Colon (tissue), 2 donors: ENCODE measurements around the gene CDK13.
"Not testable (repeated sequence)": the region's sequence is repeated elsewhere in the genome, so short reads cannot be mapped to it uniquely, and the experiment has no call there.

ENCODE experiments used
- FAIRE-seq: peaks from 2 replicates; lab custom pipeline; 2012; peaks lifted over from hg19 to GRCh38; lab: Jason Lieb, UNC
- donor health status: control.
- donor health status: control.

Gene CDK13

DNA sequence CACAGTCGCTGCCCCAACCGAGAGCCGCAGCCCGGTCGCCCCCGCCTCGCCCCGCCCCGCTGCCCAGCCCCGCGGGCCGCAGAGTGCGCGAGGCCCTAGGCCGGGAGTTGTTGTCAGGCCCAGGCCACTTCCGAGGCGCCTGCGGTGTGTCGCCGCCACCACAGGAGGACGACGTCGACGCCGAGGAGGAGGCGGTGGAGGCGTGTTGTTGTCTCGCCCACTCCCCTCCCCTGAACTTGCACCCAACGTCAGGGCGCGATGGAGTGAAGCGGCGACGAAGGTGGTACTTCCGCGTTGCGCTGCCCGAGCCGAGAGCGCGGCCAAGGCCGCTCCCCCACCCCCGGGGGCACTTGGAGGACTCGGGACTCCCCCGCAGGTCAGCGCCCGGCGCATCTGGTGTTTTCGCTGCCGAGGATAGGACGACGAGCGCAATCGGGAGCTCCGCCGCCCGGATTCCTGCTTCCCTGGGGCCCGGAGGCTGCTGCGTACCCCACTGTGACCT is at the start of gene CDK13:
CDK13 (plus strand) TSS at position 286 of the 502 bp plus-strand sequence. CDS start 386 bp downstream, outside the sequence.
- no peak for FAIRE-seq

DNA sequence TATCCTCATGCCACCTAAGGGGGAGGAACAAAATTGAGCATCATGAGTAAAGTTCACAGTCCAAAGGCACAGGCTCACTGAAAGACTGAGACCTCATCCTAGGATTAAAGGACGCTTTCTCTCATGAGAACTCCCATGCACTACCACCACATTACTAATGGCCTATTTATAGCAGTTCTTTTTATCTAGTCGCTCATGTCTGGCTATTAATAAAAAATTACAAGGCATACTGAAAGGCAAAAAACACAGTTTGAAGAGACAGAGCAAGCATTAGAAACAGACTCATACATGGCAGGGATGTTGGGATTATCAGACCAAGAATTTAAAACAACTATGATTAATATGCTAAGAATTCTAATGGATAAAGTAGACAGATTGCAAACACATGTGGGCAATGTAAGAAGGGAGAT is 46.0 kb upstream of the CDK13 start:
- no peak for FAIRE-seq

DNA sequence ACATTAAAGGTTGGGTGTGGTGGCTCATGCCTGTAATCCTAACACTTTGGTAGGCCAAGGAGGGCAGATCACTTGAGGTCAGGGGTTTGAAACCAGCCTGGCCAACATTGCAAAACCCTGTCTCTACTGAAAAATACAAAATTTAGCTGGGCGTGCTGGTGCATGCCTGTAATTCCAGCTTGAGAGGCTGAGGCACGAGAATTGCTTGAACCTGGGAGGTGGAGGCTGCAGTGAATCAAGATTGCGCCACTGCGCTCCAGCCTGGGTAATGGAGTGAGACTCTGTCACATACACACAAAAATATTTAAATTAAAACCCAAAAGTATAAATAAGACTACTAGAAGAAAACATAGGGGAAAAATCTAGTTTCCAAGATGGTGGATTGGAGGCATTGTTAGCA is 41.9 kb upstream of the CDK13 start:
- no peak for FAIRE-seq

DNA sequence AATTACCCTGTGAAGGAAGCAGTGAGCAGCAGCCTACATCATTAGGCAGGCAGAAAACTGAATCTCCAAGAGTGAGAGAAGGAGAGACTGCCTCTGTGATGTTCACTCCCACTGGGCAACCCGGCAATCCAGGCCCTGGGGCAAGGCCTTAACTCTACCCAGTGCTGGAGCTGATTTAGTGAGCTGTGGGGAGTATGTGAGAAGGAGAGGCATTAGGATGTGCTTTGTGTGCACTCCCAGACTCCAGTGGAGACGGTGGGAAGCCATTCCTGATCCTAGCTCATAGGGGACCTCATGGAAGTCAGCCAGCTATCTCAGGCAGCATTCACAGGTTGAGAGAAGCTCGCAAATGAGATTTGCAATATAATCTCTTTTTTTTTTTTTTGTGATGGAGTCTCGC is 41.1 kb upstream of the CDK13 start:
- FAIRE-seq = no peak

DNA sequence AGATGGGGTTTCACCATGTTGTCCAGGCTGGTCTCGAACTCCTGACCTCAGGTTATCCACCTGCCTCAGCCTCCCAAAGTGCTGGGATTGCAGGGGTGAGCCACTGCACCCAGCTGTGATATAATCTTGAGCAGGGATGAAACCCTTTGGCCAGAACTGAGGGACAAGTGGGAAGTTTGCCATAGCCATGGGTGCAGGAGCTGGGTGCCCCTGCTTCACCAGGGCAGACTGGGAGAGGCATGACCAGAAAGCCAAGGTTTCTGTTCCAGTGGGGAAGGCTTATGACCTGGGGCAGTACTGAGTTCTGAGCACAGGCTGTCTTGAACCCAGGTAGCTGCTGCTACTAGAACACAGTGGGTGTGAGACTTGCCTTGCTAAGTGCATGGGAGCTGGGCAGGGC is 40.5 kb upstream of the CDK13 start:
- no peak for FAIRE-seq

DNA sequence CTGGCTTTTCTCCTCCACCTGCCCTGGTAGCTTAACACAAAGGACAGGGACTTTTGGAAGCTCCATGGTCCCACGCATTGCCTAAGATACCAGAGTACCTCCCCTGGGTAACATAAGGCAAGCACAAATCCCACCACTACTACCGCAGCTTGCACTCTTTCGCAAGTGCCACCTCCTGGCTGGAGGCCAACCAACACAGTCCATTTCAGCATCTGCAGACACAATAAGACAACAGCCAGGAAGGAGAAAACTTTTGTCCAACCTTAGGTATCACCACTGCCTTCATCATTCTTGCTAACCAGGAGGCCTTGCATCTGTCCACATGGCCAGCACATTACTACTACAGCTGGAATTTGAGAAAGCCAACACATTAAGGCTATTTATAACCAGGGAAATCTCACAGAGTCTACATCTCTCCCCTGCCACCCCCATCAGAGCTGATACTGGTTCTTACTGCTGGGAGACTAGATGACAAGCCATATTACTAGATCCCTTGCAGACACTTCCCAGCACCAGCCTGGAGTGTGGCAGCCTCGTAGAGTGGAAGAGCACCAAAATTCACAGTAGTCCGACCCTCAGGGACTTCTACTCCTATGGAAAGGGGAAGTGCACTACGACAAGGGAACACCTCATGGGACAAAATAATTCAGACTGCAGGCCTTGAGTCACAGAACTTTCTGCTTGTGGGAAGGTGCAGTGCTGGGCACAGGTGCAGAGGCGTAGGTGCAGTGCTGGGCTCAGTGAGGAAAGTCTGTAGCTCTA is 39.8 kb upstream of the CDK13 start:
- no peak for FAIRE-seq

DNA sequence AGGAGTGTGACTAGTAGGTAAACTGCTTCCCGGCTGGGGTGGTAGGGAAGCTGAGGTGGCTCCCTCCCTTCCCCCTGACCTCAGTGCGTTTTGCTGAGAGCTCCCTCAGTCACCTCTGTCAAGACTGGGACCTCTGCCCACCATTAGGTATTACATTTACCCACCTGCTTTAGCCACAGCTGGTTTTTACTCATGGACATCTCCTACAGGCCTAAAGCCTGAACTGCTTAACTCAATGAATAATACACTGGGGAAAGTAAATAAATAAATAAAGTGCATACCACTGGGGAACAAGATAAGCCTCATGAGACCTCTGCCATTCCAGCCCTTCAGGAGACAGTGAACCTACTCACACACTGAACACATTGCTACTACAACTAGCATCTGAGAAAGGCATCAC is 38.9 kb upstream of the CDK13 start:
- FAIRE-seq = no peak

DNA sequence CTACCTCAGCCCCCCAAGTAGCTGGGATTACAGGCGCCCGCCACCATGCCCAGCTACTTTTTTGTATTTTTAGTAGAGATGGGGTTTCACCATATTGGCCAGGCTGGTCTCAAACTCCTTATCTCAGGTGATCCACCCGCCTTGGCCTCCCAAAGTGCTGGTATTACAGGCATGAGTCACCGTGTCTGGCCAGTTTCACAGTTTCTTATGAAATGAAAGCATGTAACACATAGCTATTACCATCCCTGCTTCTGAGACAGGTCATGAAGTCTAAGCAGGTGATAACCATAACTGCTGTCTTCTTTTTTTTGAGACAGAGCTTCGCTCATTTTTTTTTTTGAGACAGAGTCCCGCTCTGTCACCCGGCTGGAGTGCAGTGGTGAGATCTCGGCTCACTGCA is 34.2 kb upstream of the CDK13 start:
- not testable (repeated sequence) for FAIRE-seq

DNA sequence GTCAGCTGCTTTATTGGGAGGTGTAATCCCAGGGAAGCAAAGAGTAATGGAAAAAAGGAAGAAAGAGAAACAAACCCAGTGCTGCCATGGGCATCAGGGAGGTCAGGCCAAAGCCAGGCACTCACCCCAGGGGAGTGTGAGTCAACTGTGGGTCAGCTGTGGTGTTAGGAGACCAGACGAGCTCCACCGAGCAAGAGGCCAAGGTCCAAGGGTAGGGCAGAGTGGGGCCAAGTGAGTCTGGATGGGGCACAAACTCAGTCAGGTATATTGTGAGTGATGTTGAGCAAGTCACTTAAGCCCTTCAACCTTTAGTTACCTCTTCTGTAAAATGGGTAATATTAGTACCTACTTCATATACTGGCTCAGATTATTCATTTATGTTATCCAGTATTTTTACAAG is 30.4 kb upstream of the CDK13 start:
- FAIRE-seq = no peak

DNA sequence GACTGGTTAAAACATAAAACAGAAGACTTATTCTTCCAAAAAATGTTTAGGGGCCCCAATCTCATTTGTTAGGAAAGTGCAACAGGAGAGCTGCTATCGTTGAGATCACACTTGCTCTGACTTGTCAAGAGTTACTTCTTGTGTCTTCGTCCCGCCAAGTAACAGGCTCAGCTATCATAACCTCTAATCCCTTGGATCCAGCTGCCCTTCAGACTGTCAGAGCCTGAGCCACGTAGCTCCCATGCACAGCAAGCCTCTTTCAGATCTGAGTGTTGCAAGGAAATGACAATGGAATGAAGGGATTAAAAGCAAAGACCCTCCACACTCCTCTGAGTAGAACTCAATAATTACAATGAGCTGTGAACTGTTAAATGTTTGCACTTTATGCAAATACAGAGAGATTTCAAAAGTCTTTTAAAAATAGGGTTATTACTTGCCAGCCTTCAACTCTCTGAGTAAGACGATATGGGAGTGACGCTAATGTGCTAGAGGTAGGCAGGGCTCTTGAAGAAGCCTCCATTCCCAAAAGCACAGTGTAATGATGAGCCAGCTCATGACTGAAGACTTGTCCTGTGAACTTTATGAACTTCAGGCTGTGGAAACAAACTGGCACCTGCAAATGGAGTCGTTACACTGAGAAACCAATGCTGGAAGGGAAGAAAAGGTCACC is 28.4 kb upstream of the CDK13 start:
- FAIRE-seq = no peak

DNA sequence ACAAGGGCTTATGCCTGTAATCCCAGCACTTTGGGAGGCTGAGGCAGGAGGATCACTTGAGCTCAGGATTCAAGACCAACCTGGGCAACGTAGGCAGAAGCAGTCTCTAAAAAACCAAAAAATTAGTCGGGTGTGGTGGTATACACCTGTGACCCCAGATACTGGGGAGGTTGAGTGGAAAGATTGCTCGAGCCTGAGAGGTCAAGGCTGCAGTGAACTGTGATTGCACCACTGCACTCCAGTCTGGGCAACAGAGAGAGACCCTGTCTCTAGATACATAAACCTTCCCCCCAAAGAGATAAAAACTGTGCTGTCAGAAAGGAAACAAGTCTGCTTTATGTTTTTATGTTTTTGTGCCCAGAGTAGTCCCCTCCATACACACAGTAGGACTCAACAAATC is 27.5 kb upstream of the CDK13 start:
- FAIRE-seq = no peak

DNA sequence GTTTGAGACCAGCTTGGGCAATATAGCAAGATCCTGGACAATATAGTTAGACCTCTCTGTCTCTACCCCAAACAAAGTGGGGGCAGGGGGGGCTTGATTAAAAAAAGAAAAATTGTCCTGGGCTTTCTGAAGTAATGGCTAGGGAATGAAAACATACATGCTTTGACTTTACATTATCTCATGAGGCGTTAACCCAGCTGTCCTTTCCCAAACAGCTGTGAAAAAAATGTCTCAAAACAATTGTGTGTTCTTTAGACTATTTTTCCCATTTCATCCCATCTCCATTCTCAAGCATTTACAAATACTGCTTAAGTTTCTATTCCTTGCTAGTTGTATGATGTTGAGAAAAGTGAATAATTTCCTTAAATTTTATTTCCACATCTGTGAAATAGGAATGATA is 27.0 kb upstream of the CDK13 start:
- FAIRE-seq = no peak

DNA sequence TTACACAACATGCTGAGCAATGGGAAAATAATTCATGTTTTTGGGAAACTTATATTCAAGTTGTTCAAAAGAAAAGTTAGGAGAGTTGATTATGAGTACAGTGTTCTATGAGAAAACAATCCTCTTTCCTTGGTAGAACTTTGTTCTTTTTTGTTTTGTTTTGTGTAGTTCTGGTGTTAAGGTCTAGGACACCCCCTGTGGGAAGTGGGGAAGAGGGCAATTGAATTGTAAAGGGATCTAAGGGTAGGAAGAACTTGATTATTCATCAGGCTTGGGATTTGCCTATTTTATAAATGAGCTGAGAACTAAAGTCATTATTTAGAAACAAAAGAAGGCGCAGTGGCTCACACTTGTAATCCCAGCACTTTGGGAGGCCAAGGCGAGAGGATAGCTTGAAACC is 25.9 kb upstream of the CDK13 start:
- FAIRE-seq = no peak

DNA sequence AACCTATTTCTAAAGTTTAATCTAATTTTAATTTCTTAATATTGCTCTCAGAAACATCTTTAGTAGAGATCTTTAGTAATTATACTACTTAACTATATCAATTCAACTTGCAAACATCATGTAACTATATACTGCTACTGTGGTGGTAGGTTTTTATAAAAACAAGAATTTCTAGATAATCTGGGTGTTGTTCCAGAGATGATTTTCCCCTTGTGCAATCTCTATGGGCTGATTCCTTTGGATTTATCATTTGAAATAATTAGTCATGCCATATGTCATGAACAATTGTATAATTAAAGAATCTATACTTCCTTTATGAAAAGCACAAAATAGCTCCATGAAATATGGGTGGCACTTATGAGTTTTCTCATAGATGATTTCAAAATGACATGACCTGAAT is 23.9 kb upstream of the CDK13 start:
- FAIRE-seq = no peak

DNA sequence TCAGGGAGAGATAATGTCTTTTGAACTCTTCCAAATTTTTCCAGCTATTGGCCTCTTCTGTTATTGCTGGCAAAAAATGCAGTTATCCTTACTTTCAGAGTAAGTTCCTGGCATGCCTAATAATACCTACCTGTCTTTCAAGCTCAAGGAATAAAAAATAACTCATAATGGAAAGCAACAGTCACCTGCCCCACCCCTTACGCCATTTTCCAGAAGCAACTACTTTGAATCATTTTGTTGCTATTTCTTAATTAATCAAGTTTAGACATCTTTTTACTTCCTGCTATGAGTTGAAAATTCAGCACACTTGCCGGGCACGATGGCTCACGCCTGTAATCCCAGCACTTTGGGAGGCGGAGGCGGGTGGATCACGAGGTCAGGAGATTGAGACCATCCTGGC is 23.0 kb upstream of the CDK13 start:
- no peak for FAIRE-seq

DNA sequence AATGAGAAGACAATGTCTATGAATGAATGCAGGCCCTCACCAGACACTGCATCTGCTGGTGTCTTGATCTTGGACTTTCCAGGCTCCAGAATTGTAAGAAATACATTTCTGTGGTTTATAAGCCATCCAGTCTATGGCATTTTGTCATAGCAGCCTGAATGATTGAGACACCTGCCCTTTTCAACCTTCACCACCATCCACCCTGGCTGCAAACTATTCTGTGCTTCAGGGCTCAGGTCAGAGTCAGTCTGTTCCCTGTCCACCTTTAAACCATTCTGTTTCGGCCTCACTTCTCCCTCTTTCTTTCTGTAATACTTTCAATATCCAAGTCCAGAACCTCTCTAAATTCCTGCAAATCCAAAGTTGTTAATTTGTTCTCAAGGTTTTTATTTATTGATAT is 15.9 kb upstream of the CDK13 start:
- FAIRE-seq = no peak

DNA sequence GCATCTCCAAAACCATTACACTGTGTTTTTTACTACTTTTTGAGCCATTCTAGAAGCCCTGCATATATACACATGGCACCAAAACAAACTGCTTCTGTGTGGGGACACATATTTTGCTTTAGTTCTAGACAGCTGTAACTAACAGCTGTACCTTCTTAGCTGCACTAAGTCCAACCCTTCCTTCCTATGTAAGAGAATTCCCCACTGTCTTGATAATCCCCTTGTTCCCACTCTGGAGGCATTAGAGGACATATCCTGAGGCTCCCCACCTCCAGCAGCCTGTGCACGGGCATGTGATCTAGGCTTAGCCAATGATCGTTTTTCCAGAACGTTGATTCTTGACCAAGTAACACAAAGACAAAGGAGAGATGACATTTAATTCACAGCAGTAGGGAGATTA is 13.3 kb upstream of the CDK13 start:
- no peak for FAIRE-seq

DNA sequence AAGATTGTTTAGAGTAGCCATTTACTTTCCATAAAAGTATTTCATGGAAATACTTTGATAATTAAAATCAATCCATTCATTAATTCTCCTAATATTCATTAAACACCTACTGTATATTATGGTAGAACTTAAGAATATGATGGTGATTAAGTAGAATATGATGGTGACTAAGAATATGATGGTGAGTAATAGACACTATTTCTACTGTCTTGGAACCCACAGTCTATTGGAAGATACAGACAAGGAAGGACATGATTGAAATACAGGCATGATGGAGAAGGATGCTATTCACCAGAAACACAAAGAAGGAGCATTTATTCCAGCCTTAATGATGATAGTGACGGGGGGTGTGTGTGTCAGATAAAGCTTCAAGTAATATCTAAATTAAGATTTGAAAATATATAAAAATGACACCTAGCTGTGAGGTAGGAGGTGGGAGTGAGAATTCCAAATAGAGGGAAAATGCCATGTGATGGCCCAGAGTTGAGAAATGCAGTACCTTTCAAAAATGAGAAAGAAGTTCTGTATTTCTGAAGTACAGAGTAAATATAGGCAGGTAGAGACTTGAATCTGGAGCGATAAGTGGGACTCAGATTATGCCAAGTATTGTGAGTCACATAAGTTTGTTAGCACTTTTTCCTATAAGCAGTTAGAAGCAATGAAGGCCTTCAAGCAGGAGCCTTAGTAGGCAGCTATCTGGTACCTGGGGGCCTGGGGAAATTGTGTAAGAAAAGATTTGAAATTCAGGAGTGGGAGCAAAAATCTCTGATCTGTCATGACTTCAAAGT is 12.5 kb upstream of the CDK13 start:
- FAIRE-seq = no peak

DNA sequence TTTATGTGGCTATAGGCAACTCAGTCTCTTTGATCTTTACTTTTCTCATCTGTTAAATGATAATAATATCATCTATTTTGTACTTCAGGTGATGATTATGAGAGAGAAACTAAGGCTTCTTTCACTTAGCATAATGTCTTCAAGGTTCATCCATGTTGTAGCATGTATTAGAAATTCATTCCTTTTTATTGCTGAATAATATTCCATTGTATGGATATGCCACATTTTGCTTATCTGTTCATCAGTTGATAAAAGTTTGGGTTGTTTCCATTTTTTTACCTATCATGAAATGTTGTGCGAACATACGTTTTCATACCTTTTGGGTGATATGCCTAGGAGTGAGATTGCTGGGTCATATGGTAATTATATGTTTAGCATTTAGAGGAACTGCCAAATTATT is 7.2 kb upstream of the CDK13 start:
- no peak for FAIRE-seq

DNA sequence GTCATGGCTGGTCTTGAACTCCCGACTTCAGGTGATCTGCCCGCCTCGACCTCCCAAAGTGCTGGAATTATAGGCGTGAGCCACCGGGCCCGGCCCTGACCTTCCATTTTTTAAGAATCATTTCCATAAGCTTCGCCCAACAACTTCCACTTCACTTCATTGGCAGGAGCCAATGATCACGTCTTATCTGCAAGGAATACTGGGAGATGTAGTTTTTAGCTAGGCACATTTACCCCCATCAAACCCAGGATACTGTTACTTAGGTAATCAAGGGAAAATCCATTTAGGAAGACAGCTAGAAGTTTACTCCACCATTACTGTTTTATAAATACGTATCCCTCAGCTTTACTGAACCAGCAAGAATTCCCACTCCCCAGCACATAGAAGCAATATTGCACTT is 3.4 kb upstream of the CDK13 start:
- FAIRE-seq = no peak

DNA sequence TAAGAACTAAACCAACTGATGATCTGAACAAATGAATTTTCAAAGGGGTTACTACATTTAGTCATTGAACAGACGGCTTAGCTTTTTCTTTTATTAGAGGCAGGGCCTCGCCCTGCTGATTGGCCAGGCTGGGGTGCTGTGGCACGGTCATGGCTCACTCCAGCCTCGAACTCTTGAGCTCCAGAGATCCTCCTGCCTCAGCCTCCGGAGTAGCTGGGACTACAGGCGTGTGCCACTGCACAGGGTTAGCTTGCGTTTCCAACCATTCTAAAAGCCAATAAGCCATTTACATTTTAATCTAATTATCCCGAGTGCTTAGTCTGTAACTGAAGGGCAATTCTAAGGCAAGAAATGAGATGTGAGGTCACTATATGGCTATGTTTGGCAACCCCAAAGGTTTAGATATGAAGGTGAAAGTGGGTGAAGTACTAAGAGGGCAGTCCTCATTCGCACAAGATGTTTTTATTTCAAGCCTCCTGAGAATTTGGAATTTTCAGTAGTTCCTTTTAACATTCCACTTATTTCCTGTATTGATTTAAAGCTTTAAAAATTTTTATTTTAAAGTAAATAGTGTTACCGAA is 1.6 kb upstream of the CDK13 start:
- no peak for FAIRE-seq
